Stimulated activated CD8-positive, alpha-beta memory T cell treated with anti-CD3 and anti-CD28 coated beads, Interleukin-4, amount 100 ng/mL, for 24 hours (primary cell): ENCODE measurements around the gene ABAT.

Experiments
- DNase-seq: peaks from one replicate; pipeline ENCODE4 v3.0.0-alpha.2; 2020; ENCODE audit warnings: low read depth

The ABAT gene

GRCh38 chr16:8717892-8718415 lies 43.5 kb downstream of the ABAT start:
- DNase-seq = no peak

GRCh38 chr16:8718851-8719680 lies 44.6 kb downstream of the ABAT start:
- no peak for DNase-seq

GRCh38 chr16:8720080-8720966 lies 45.9 kb downstream of the ABAT start:
- DNase-seq = no peak

DNA sequence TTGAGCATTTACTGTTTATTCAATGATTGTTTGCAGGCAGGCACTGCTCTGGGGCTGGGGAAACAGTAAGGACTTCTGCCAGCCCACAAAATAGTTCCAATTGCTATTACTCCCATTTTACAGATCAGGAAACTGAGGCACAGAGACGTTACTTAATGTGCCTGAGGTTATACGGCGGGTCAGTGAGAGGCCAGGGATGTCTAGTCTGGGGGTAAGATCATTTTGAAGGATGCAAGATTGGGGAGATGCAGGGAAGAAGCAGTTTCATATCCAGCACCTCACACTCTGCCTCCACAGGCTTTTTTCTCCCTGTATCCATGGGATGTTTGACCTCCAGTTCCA lies 46.5 kb downstream of the ABAT start:
- DNase-seq = no peak

GRCh38 chr16:8721336-8722024 lies 47.1 kb downstream of the ABAT start:
- no peak for DNase-seq

GRCh38 chr16:8722025-8722348 lies 47.6 kb downstream of the ABAT start:
- no peak for DNase-seq

GRCh38 chr16:8725513-8726178 lies 51.2 kb downstream of the ABAT start:
- DNase-seq = no peak

DNA sequence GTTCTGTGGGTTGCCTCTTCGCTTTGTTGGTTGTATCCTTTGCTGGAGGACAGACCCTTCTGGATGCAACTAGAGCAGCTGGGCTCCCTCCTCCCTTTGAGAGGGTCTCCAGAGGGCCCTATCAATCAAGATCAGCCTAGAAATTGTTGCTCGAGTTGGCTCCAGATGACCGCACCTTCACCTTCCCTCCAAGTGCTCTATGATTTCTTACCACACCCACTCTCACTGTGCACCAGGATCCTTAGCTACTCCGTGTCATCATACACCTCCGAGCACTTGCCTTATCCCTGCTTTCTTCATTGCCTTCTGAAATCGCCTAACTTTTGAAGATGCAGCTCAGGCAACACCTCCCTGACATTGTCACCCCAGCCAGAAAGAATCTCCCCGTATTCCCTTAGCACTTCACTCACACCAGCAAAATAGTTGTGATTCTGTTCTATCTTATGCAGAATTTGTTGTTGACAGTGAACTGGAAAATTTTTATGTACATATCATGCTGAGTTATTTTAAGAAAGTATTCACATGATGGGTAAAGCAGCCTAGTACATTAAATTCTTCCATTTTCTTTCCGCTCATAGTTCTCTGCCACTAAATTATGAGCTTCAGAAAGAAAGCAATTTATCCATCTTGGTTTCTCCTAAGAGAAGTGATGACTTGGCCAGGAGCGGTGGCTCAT lies 52.9 kb downstream of the ABAT start:
- DNase-seq = no peak

DNA sequence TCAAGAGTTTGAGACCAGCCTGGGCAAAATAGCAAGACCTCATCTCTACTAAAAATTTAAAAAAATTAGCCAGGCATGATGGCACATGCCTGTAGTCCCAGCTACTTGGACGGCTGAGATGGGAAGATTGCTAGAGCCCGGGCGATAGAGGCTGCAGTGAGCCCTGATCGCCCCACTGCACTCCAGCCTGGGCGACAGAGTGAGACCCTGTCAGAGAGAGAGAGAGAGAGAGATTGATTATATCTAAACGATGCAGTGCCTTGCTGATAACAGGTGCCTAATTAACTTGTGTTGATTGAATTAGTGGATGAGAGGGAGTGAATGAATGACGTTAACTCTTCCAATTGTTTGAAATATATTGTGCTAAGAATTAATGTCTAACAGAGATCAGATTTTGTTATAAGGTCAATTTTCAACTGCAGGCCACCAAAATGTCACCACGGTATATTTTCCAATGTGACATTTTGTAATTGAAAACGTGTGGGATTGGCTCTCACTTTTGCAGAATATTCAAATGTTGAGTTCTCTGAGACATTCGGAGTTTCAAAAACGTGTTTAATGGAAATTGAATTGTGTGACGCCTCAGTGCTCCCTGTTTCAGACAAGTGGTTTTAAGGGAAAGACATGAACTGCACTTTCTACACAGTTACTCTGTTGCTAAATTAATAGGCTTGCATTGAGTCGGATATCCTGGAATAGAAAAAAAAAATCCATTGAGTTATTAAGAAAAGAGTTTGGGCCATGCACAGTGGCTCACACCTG lies 53.6 kb downstream of the ABAT start:
- DNase-seq = no peak

GRCh38 chr16:8729779-8730334 lies 55.4 kb downstream of the ABAT start:
- DNase-seq = no peak

DNA sequence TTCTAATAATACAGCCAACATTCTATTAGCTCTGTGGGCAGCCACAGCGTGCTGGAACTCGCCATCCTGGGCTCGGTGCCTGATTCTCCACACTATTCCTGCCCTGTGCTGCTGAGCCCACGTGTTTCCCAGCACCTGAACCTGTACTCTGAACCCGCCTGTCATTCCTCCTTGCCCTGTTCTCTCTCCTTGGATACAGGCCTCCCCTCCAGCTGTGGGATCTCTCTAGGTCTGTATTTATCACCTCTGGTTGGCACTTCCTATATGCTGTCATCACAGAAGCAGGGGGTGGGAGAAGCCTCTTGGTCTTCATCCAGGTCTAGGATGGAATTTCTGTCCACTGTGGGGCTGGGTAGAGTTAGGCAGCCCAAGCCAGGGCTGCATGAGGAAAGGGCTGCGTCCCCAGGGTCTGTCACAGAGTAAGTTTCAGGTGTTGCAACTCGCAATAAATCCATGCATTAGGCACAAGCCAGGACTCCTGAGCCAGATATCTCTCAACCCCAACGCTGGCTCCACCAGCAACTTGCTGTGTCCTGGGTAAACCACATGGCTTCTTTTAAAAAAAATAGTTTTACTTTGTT lies 56.0 kb downstream of the ABAT start:
- no peak for DNase-seq

GRCh38 chr16:8733849-8734540 lies 59.6 kb downstream of the ABAT start:
- no peak for DNase-seq

- no peak for DNase-seq
These were observed 61.2 kb downstream of the ABAT start for GRCh38 chr16:8735574-8735973.

DNA sequence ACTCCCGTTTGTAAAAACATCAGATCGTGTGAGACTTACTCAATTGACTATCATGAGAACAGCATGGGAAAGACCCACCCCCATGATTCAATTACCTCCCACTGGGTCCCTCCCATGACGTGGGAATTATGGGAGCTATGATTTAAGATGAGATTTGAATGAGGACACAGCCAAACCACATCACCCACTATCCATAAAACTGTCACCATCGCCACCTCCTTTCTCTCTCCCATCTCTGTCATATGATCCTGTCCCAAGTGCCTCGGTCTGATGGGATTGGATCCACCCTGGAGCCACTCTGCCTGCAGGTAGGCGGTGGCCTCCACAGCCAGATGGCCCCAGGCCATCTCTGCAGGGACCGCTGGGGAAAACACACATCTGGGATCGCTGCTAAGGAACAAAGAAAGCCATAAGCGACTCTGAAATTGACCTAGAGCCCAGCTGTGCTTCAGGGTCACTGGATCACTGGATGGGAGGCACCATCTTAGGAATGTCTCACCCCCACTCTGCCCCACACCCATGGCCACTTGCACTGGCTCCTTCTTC lies 61.8 kb downstream of the ABAT start:
- DNase-seq = no peak

GRCh38 chr16:8739151-8739550 lies 64.7 kb downstream of the ABAT start:
- DNase-seq = no peak

DNA sequence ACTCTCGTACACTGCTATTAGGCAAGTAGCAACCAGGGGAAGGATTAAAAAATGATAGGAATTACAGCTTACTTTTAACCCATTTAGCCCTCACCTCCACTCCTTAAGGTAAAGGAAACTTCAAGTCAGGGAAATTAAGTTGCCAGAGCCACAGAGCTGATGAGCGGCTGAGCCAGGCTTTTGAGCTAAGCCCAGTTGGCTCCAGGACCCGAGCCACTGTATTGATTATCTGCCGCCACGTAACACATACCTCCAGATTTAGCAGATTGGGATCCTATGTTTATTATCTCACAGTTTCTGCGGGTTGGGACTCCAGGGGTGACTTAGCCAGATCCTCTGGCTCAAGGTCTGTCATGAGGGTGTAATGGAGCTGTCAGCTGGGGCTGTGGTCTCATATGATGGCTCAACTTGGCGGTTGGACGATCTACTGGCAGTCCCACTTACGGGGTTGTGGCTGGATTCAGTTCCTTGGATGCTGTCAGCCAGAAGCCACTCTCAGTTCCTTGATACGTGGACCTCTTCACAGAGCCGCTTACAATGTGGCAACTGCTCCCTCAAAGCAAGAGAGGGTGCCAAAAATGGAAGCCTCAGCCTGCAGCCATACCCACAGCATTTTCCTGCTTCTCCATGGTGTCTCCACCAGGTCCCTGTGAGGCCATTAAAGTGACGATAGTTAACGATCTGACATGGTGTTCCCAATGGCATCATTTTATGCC lies 65.7 kb downstream of the ABAT start:
- DNase-seq = no peak

DNA sequence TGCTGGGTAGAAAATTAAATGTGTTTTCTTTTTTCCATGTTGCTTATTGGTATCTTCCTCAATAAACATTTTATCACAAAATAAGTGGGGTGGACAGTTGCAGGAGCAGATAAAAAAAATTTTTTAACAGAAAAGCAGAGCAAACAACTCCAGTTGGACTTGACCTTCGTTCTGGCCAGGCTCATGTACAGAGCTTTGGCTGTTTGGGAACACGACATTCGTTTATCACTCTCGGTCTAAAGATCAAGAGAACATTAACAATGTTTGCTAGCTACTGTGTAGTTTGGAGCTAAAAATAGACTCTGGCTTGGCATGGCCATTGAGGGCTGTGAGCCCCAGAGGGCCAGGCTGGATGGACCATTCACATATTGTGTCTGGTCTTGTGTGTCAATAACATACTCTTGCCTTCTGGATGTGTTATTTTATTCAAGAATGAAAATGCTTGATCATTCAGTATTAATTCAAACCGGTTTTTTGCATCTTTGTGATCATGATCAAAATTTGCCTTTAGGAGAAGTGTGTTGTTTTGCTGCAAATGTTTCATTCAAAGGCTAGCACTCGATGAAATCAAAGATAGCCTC lies 66.4 kb downstream of the ABAT start:
- DNase-seq = no peak

DNA sequence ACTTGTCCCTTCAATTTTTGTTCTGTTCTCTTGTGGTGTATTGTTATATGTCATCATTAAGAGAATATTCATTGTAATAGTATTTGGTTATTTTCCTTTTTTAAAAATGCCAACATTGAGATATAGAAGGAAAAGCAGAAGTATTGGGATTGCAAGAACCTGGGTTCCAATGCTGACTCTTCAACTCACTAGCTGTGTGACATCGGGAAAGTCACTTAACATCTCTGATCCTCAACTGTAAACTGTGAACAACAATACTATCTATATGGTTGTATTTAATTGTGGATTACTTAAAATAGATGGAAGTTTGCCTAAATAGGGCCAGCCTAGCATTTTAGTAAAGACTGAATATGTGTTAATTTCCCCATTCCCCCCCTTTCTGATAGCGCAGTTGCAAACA lies 67.2 kb downstream of the ABAT start:
- no peak for DNase-seq
